Psoas muscle (tissue), 8 donors: ENCODE data around the gene SGSM1. TPM values are rescaled to one million over a fixed set of nuclear protein-coding genes. Genes with fewer than 3 reads are reported as not detected.
A peak's percentile ranks its signal among the peaks of the same experiment; 100 is the strongest.

Experiments
- ATAC-seq, 4 donors: fragments of 200-7000 bp; cut with Tn5 transposase; one replicate each; pipeline ENCODE4 v1.9.1; 2020; ENCODE audit warnings: moderate library complexity in 3 of 4, mild to moderate bottlenecking in 2 of 4
- DNase-seq, 2 donors: peaks; one replicate each; pipeline ENCODE4 v3.0.0-alpha.2; 2020
- H3K27ac ChIP-seq: fragments of 200-600 bp; one replicate; pipeline ENCODE4 v1.8.0; 2022
- H3K27me3 ChIP-seq, 3 donors: fragments of 200-600 bp in 1 of 3; one replicate each; pipeline versions ENCODE4 v1.6.1 to v1.8.0; 2013 to 2022; ENCODE audit warnings: low read length in 2 of 3, mild to moderate bottlenecking in 2 of 3, moderate library complexity in 1 of 3; ENCODE audit not compliant: insufficient read depth in 3 of 3
- H3K36me3 ChIP-seq, 2 donors: fragments of 200-600 bp in 1 of 2; one replicate each; pipeline versions ENCODE4 v1.6.1 to v1.8.0; 2013 to 2022; ENCODE audit warnings: low read depth in 1 of 2, mild to moderate bottlenecking in 1 of 2, moderate library complexity in 1 of 2; ENCODE audit not compliant: insufficient read depth in 1 of 2
- H3K4me1 ChIP-seq: fragments of 200-600 bp; one replicate; pipeline ENCODE4 v1.8.0; 2022
- H3K4me3 ChIP-seq: fragments of 200-600 bp; one replicate; pipeline ENCODE4 v1.8.0; 2022; ENCODE audit warnings: mild to moderate bottlenecking
- H3K9me3 ChIP-seq: fragments of 200-600 bp; one replicate; pipeline ENCODE4 v1.8.0; 2022
- WGBS, 3 donors: extraction: QIAGEN DNeasy Blood & Tissue Kit; methylation state at CpG; one replicate each; pipeline versions ENCODE4 v1.1.6 to v1.1.7; 2013; 5-methylcytosine and 5-hydroxymethylcytosine counted together
- intact Hi-C, 2 donors: fragments of 100-400 bp; cut with DNase I; formaldehyde crosslinking; loops; one replicate each; pipeline versions ENCODE4 v1.11.0 to v1.14.2; 2022
- long read RNA-seq, 2 donors: library from polyadenylated mRNA; unstranded; transcript quantifications; one replicate each; pipeline ENCODE4 v2.0.0, GENCODE V29; 2021
- polyA plus RNA-seq, 3 donors: library from polyadenylated mRNA; stranded (reverse); fragments of 200-250 nt; gene quantifications; one replicate each; pipeline ENCODE4 v1.2.3, GENCODE V29; 2013
- total RNA-seq, 4 donors: library from RNA; stranded (reverse); fragmentation: NEBNext Ultra II Directional in 2 of 4; extraction: Animal tissue kit (Norgen Biotek cat#: 25700) in 2 of 4; gene quantifications; one replicate each; pipeline versions ENCODE4 v1.2.1 to v1.2.4, GENCODE V29; 2021 to 2023
- TF ChIP-seq, protein P1 (sequence below): fragments of 200-600 bp; IDR thresholded peaks from one replicate; pipeline ENCODE4 v1.8.0; 2022; ENCODE audit warnings: antibody characterized with exemption
- donor health status: healthy with polysubstance abuse.
- donor health status: DM: no; HTN: no; CAD: no; lungs with moderate emphysema.
- donor health status: Bipolar disorder and iron deficiency.
- donor health status: healthy.
- donor health status: DM: yes; HTN: yes; CAD: no.
- donor health status: DM: no; HTN: no; CAD: no.
- donor health status: DM: no; HTN: no; CAD: no.
- donor health status: DM: yes; HTN: yes; CAD: no.

Gene SGSM1
- total RNA-seq, result under 1 TPM; 0.32 to 0.98 (median 0.62) TPM
- polyA plus RNA-seq, result under 1 TPM; 0.03 to 0.11 (median 0.09) TPM
- long read RNA-seq, donor 1, result 0 reads
- long read RNA-seq, donor 2, partial matches to known transcripts, result 0 of 1 reads
- long read RNA-seq, donor 2, other reads (novel, unspliced or antisense), result 1 of 1 reads

DNA sequence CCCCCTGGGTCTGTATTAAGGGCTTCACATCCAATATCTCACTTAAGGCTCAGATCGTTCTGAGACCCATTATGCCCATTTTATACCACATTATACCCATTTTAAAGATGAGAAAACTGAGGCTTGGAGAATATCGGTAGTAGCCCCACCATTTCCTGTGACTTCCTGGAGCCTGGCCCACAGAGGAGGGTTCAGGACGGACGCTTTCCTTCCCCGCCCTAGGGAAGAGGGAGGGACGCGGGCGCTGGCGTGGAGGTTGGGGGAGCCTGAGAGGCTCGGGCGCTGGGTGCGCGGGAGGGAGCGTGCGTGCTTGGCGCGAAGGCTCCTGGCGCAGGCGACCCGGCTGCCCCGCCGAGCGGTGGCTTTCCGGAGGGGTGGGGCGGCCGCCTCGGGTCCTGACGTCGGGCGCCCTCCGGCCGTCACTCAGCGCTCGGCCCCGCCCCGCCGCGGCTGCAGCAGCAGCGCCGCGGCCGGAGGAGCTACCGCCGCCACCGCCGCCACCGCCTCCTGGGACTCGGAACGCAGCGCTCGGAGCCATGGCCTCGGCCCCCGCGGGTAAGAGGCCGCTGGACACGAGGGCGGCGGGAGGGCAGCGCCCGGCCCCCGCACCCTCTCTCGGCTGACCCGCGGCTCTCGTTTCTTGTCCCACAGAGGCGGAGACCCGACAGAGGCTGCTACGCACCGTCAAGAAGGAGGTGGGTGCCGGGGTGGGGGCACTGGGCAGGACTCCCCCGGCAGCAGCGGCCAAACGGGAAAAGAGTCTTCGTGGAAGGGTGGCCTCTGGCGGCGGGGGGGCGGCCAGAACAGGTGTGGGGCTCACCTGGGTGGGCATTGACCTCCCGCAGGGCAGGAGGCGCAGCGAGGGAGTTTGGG lies at the start of gene SGSM1:
SGSM1 (plus strand) TSS at position 422 of the 873 bp plus-strand sequence; CDS start at position 537, 115 bp downstream.
- H3K27me3 ChIP-seq, result peaks cover 0 to 5% (median 0%) of the 10 kb centered on the region in 3 donors
- WGBS, 3 donors, result 2 to 3% (median 2%) methylated on average over 48 to 80 of the region's 80 CpGs
- H3K27ac ChIP-seq, result no peak within 1 kb of the TSS
- ATAC-seq, result peak; percentile 85 to 92 (median 89)
- no peaks in the 10 kb centered on the region for H3K9me3 ChIP-seq
- TF ChIP-seq, protein P1, sequence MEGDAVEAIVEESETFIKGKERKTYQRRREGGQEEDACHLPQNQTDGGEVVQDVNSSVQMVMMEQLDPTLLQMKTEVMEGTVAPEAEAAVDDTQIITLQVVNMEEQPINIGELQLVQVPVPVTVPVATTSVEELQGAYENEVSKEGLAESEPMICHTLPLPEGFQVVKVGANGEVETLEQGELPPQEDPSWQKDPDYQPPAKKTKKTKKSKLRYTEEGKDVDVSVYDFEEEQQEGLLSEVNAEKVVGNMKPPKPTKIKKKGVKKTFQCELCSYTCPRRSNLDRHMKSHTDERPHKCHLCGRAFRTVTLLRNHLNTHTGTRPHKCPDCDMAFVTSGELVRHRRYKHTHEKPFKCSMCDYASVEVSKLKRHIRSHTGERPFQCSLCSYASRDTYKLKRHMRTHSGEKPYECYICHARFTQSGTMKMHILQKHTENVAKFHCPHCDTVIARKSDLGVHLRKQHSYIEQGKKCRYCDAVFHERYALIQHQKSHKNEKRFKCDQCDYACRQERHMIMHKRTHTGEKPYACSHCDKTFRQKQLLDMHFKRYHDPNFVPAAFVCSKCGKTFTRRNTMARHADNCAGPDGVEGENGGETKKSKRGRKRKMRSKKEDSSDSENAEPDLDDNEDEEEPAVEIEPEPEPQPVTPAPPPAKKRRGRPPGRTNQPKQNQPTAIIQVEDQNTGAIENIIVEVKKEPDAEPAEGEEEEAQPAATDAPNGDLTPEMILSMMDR, result no peak
- H3K36me3 ChIP-seq, result no peaks in the 10 kb centered on the region
- peak; percentile 80 to 83 for DNase-seq
- H3K4me3 ChIP-seq, result peak within 1 kb of the TSS; percentile 57
- intact Hi-C loops, result no loop called here
- H3K4me1 ChIP-seq, result no peaks in the 10 kb centered on the region

DNA sequence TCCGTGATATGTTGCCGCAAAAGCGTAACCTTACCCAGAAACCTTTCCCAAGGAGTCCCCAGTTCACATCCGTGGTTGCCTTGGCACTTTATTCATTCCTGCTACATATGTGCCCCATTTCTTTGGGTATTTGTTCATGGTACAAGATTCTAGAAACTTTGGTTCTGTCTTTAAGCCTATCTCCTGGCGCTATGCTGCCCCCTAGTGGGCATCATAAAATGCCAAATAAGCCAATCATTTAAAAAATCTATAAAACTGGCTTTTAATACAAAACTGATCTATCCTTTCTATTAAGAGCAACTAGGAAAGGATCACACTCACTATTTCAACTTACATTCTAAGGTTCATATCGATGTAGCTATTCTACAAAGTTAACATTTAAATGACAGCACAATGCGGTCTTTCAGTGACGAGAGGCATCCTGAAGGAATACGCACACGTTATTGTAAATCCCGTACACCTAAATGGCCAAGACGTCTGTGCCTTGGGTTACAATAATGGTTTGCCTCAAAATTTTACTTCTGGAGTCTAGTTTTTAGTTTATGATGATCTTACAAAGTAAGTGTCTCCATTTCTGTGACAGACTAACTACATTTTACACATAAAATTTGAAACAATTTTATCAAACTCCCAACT lies 47.7 kb upstream of the SGSM1 start:
- TF ChIP-seq, protein P1, result peak; percentile 89
- Histone ChIP-seq H3K27ac (no peak overlapping the region), H3K4me1 (no peaks in the 10 kb centered on the region), H3K36me3 (no peaks in the 10 kb centered on the region), H3K27me3 (peaks cover 0 to 5% (median 0%) of the 10 kb centered on the region in 3 donors), H3K4me3 (no peak overlapping the region), H3K9me3 (no peaks in the 10 kb centered on the region)
- no peak for ATAC-seq
- DNase-seq, result peak in 1 of 2 donors; percentile 43
- intact Hi-C loops, result loop anchor here (5.0 to 10.0 kb wide), 2 partner anchors 333 to 336 kb away; partner anchors contain the start of gene ADORA2A (in 1 of the 2)
- 56 to 63% (median 57%) methylated on average over 12 of the region's 12 CpGs for WGBS, 3 donors

GRCh38 chr22:24759765-24760164 lies 46.2 kb upstream of the SGSM1 start:
- Histone ChIP-seq H3K4me1 (no peaks in the 10 kb centered on the region), H3K27me3 (peaks cover 0 to 8% (median 6%) of the 10 kb centered on the region in 3 donors), H3K4me3 (no peak overlapping the region), H3K36me3 (no peaks in the 10 kb centered on the region), H3K27ac (no peak overlapping the region), H3K9me3 (no peaks in the 10 kb centered on the region)
- intact Hi-C loops, result loop anchor here (5.0 to 10.0 kb wide), 3 partner anchors 295 to 337 kb away; partner anchors contain the start of gene ADORA2A (in 1 of the 2)
- DNase-seq, result no peak
- TF ChIP-seq, protein P1, result no peak
- no peak for ATAC-seq
- WGBS, 3 donors, result 70 to 78% (median 71%) methylated on average over 6 of the region's 6 CpGs

- ATAC-seq (no peak), DNase-seq (no peak)
- H3K9me3 ChIP-seq, result no peaks in the 10 kb centered on the region
- 51 to 62% (median 60%) methylated on average over 5 to 7 of the region's 7 CpGs for WGBS, 3 donors
- TF ChIP-seq, protein P1, result no peak
- no peaks in the 10 kb centered on the region for H3K4me1 ChIP-seq
- H3K27ac ChIP-seq, result no peak overlapping the region
- peaks cover 0 to 11% (median 6%) of the 10 kb centered on the region in 3 donors for H3K27me3 ChIP-seq
- no peaks in the 10 kb centered on the region for H3K36me3 ChIP-seq
- intact Hi-C loops, result loop anchor here in 1 of 2 donors (10.0 kb wide), 1 partner anchor 294 kb away; no protein-coding TSS in a partner anchor
- no peak overlapping the region for H3K4me3 ChIP-seq
These were observed 45.2 kb upstream of the SGSM1 start for GRCh38 chr22:24760708-24761306.
